HG03558 (cell line): ENCODE measurements around the gene HOXD11.

Source experiments
- ATAC-seq: cut with Tn5 transposase; IDR thresholded peaks from one replicate; pipeline ENCODE4 v1.9.1; 2021; ENCODE audit warnings: moderate number of reproducible peaks; ENCODE audit not compliant: unreplicated experiment; ENCODE audit errors: extremely low read depth

The HOXD11 gene

GRCh38 chr2:176092270-176093144 is 14.6 kb upstream of the HOXD11 start, which contains the start of gene HOXD13:
Gene HOXD13 (plus strand): TSS chr2:176092721. CDS start chr2:176092891, 170 bp downstream.
- ATAC-seq = no peak

- no peak for ATAC-seq
Observed at GRCh38 chr2:176093145-176093897, 13.8 kb upstream of the HOXD11 start.

GRCh38 chr2:176093898-176094249 is 13.2 kb upstream of the HOXD11 start:
- ATAC-seq = no peak

GRCh38 chr2:176094349-176094748 is 12.7 kb upstream of the HOXD11 start:
- no peak for ATAC-seq

GRCh38 chr2:176095421-176095820 is 11.7 kb upstream of the HOXD11 start:
- no peak for ATAC-seq

GRCh38 chr2:176096243-176096985 is 10.7 kb upstream of the HOXD11 start:
- ATAC-seq = no peak

- ATAC-seq = peak; percentile 52
Observed at GRCh38 chr2:176096986-176097819, 9.9 kb upstream of the HOXD11 start.

- ATAC-seq = no peak
Observed at GRCh38 chr2:176097820-176098365, 9.2 kb upstream of the HOXD11 start.

GRCh38 chr2:176098366-176099158 is 8.5 kb upstream of the HOXD11 start:
- no peak for ATAC-seq

- ATAC-seq = no peak
Observed at GRCh38 chr2:176099159-176099727, 7.8 kb upstream of the HOXD11 start.

- no peak for ATAC-seq
Observed at GRCh38 chr2:176099728-176100546, 7.1 kb upstream of the HOXD11 start, which contains the start of gene HOXD12. Gene HOXD12 (plus strand): TSS chr2:176099795. CDS start chr2:176099802, 7 bp downstream.

GRCh38 chr2:176100547-176101140 is 6.4 kb upstream of the HOXD11 start:
- ATAC-seq = no peak

GRCh38 chr2:176101216-176101830 is 5.8 kb upstream of the HOXD11 start:
- ATAC-seq = no peak

GRCh38 chr2:176101842-176102241 is 5.2 kb upstream of the HOXD11 start:
- ATAC-seq = no peak

- no peak for ATAC-seq
Observed at GRCh38 chr2:176102309-176102866, 4.7 kb upstream of the HOXD11 start.

GRCh38 chr2:176103194-176103593 is 3.9 kb upstream of the HOXD11 start:
- no peak for ATAC-seq
